ENCODE data around the gene EXOSC6.
"Not testable (repeated sequence)": the region's sequence is repeated elsewhere in the genome, so short reads cannot be mapped to it uniquely, and the experiment has no call there.

The EXOSC6 gene

GRCh38 chr16:70198230-70198629 lies 53.5 kb downstream of the EXOSC6 start:
- DNase-seq: not testable (repeated sequence)

GRCh38 chr16:70197611-70198010 lies 54.1 kb downstream of the EXOSC6 start:
- DNase-seq: not testable (repeated sequence)
